ENCODE measurements around the gene PAF1. TPM values are rescaled to one million over a fixed set of nuclear protein-coding genes. Genes with fewer than 3 reads are reported as not detected.

PAF1 gene
- total and polyA plus RNA-seq, 2 of the 13 experiments (the other 11 are each of a cell fraction or from before 2014, with no cell fraction given), result 30.2 to 31.1 TPM

DNA sequence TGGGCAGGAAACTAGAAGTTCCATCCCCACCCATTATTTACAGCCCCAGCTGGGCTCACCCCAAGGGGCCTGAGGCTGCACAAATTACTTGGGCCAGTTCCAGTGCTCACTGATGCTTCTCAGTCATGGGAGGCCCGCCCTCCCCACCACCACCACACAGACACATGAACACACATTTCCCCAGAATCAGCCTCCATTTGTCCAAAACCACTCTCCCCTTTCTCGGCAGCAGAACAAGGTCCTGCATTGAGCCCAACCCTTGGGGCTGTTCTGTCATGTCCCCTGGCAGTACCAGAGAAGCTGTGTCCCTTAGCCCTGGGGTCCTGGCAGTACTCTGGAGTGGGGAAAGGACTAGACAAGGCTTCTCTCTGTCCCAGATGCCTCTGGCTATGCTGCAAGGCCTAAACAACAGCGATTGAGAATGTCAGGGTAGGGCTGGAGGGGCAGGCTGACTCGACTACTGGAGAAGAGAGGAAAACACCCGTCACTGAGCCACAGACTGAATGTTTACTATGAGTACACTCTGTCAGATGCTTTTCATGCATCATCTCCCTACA is 26.9 kb downstream of the PAF1 start:
- Histone ChIP-seq H3K4me3 (replicated peaks in 1 of 3; ENCODE audit: insufficient read depth in 1 of 3, low read depth in 2 of 3, low read length in 3 of 3) (no peak overlapping the region), H3K9ac (ENCODE audit: insufficient read depth, low read depth, low read length) (no peak overlapping the region), H3K4me1 (ENCODE audit: insufficient read depth, low read length) (no peaks in the 10 kb centered on the region), H3K27ac (ENCODE audit: extremely low read length, insufficient read depth, low read length) (no peak overlapping the region), H3K36me3 (replicated peaks in 1 of 2; ENCODE audit: control insufficient read depth in 1 of 2, insufficient read depth in 2 of 2, low read length in 2 of 2) (peaks cover 14 to 57% of the 10 kb centered on the region in 2 experiments), H3K4me2 (ENCODE audit: low read depth, low read length) (no peak overlapping the region), H3K27me3 (ENCODE audit: control insufficient read depth in 1 of 2, insufficient read depth in 2 of 2, low read length in 2 of 2) (no peaks in the 10 kb centered on the region), H3K9me3 (ENCODE audit: low read length) (no peaks in the 10 kb centered on the region), H3K79me2 (ENCODE audit: insufficient read depth, low read length) (no peaks in the 10 kb centered on the region), H4K20me1 (ENCODE audit: insufficient read depth, low read length) (no peaks in the 10 kb centered on the region), H2AFZ (ENCODE audit: low read length) (no peak overlapping the region)
- DNase-seq (ENCODE audit: low spot score) (no peak), FAIRE-seq (no peak), ATAC-seq (no peak)
- in situ Hi-C loops (cut with HindIII; ENCODE audit: extremely low pct_ligation_motif_present, low pct_unique_long_range_greater_than_20kb) (no loop called here), intact Hi-C loops (cut with micrococcal nuclease; ENCODE audit: unreplicated experiment) (no loop called here)
- CTCF ChIA-PET (ENCODE audit: low intra/inter-chr PET ratio, low total read pairs), result no interaction called here
- 100% methylated on average over 5 of the region's 5 CpGs for WGBS (ENCODE audit: low lambda C conversion rate)
- BruUV-seq (replicated peaks), result no TSS peak
- TF ChIP-seq, protein P1, sequence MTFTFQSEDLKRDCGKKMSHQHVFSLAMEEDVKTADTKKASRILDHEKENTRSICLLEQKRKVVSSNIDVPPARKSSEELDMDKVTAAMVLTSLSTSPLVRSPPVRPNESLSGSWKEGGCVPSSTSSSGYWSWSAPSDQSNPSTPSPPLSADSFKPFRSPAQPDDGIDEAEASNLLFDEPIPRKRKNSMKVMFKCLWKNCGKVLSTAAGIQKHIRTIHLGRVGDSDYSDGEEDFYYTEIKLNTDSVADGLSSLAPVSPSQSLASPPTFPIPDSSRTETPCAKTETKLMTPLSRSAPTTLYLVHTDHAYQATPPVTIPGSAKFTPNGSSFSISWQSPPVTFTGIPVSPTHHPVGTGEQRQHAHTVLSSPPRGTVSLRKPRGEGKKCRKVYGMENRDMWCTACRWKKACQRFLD (CRISPR knock-in tag; IDR thresholded peaks at IDR 0.05; ENCODE audit: borderline replicate concordance), result no peak
- TF ChIP-seq ZNF33B (CRISPR knock-in tag; IDR thresholded peaks at IDR 0.05) (no peak), ZNF234 (CRISPR knock-in tag; conservative IDR thresholded peaks at IDR 0.05) (no peak), GFI1 (CRISPR knock-in tag; IDR thresholded peaks at IDR 0.05; ENCODE audit: borderline replicate concordance) (no peak), FOXK1 (CRISPR knock-in tag; IDR thresholded peaks at IDR 0.05; ENCODE audit: borderline replicate concordance, low read depth) (no peak), NBN (conservative IDR thresholded peaks at IDR 0.05) (no peak), SNRNP70 (IDR thresholded peaks at IDR 0.05; ENCODE audit: low read depth, low read length) (no peak), SUZ12 (IDR thresholded peaks at IDR 0.05; ENCODE audit: low read depth, low read length) (no peak), ZNF205 (CRISPR knock-in tag; IDR thresholded peaks at IDR 0.05) (no peak)
- TF ChIP-seq, protein P2, sequence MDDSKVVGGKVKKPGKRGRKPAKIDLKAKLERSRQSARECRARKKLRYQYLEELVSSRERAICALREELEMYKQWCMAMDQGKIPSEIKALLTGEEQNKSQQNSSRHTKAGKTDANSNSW (CRISPR knock-in tag; IDR thresholded peaks at IDR 0.05; ENCODE audit: borderline replicate concordance), result no peak
- TF ChIP-seq, protein P3, sequence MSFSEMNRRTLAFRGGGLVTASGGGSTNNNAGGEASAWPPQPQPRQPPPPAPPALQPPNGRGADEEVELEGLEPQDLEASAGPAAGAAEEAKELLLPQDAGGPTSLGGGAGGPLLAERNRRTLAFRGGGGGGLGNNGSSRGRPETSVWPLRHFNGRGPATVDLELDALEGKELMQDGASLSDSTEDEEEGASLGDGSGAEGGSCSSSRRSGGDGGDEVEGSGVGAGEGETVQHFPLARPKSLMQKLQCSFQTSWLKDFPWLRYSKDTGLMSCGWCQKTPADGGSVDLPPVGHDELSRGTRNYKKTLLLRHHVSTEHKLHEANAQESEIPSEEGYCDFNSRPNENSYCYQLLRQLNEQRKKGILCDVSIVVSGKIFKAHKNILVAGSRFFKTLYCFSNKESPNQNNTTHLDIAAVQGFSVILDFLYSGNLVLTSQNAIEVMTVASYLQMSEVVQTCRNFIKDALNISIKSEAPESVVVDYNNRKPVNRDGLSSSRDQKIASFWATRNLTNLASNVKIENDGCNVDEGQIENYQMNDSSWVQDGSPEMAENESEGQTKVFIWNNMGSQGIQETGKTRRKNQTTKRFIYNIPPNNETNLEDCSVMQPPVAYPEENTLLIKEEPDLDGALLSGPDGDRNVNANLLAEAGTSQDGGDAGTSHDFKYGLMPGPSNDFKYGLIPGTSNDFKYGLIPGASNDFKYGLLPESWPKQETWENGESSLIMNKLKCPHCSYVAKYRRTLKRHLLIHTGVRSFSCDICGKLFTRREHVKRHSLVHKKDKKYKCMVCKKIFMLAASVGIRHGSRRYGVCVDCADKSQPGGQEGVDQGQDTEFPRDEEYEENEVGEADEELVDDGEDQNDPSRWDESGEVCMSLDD (CRISPR knock-in tag; IDR thresholded peaks at IDR 0.05; ENCODE audit: borderline replicate concordance), result no peak
- POLR2A ChIA-PET, result no interaction called here

All from HepG2 (cell line).